ENCODE data around the gene NKIRAS2. TPM values are rescaled to one million over a fixed set of nuclear protein-coding genes. Genes with fewer than 3 reads are reported as not detected.

NKIRAS2 gene
- polyA plus RNA-seq, 1 donor (not counting 4 experiments of a cell fraction or from before 2014, with no cell fraction given), result 26.3 TPM

GRCh38 chr17:41996855-41997164 lies 23.1 kb upstream of the NKIRAS2 start:
- no peaks in the 10 kb centered on the region for H3K4me1 ChIP-seq (ENCODE audit: control insufficient read depth, extremely low read depth, insufficient read depth, low read length)
- H4K20me1 ChIP-seq (ENCODE audit: control insufficient read depth, extremely low read depth, insufficient read depth, low read length), result no peaks in the 10 kb centered on the region
- H3K9me1 ChIP-seq (ENCODE audit: control insufficient read depth, extremely low read depth, insufficient read depth, low read length), result peaks cover 2% of the 10 kb centered on the region
- dilution Hi-C loops (cut with MboI; ENCODE audit: extremely low pct_ligation_motif_present, low sequenced_read_pairs), result no loop called here
- peaks cover 14% of the 10 kb centered on the region for H3K79me2 ChIP-seq (ENCODE audit: control insufficient read depth, insufficient read depth, low read length)
- H3K36me3 ChIP-seq (ENCODE audit: control insufficient read depth in 2 of 2, extremely low read depth in 1 of 2, insufficient read depth in 2 of 2, low read length in 2 of 2), result peaks cover 29 to 38% of the 10 kb centered on the region in 2 experiments
- H3K9me3 ChIP-seq (ENCODE audit: control insufficient read depth, low read depth, low read length), result no peaks in the 10 kb centered on the region
- no peak overlapping the region for H3K4me2 ChIP-seq (ENCODE audit: control insufficient read depth, extremely low read depth, insufficient read depth, low read depth, low read length)
- no peak overlapping the region for H3K4me3 ChIP-seq (ENCODE audit: control insufficient read depth in 2 of 3, extremely low read depth in 1 of 3, insufficient read depth in 2 of 3, low read depth in 1 of 3, low read length in 3 of 3)
- no peak overlapping the region for H3K27ac ChIP-seq (ENCODE audit: control insufficient read depth, insufficient read depth, low read length)
- H3K9ac ChIP-seq (ENCODE audit: control insufficient read depth, extremely low read depth, insufficient read depth, low read length), result no peak overlapping the region
- TF ChIP-seq CTCF (optimal IDR thresholded peaks at IDR 0.05 in 1 of 3, IDR thresholded peaks at IDR 0.05 in 1 of 3, conservative IDR thresholded peaks at IDR 0.05 in 1 of 3; ENCODE audit: extremely low read depth in 1 of 3, insufficient read depth in 2 of 3, low read length in 3 of 3) (no peak), EZH2 (IDR thresholded peaks at IDR 0.05; ENCODE audit: low read length) (no peak)
- FAIRE-seq, result no peak
- no peaks in the 10 kb centered on the region for H3K27me3 ChIP-seq (ENCODE audit: control insufficient read depth, extremely low read depth, insufficient read depth, low read length)
- no peak for DNase-seq (ENCODE audit: low read depth, low spot score)
- H2AFZ ChIP-seq (ENCODE audit: control insufficient read depth, low read length), result no peak overlapping the region

- H4K20me1 ChIP-seq (ENCODE audit: control insufficient read depth, extremely low read depth, insufficient read depth, low read length), result peaks cover 6% of the 10 kb centered on the region
- TF ChIP-seq EZH2 (IDR thresholded peaks at IDR 0.05; ENCODE audit: low read length) (no peak), CTCF (optimal IDR thresholded peaks at IDR 0.05 in 1 of 3, IDR thresholded peaks at IDR 0.05 in 1 of 3, conservative IDR thresholded peaks at IDR 0.05 in 1 of 3; ENCODE audit: extremely low read depth in 1 of 3, insufficient read depth in 2 of 3, low read length in 3 of 3) (no peak)
- peaks cover 29 to 32% of the 10 kb centered on the region in 2 experiments for H3K36me3 ChIP-seq (ENCODE audit: control insufficient read depth in 2 of 2, extremely low read depth in 1 of 2, insufficient read depth in 2 of 2, low read length in 2 of 2)
- peaks cover 31% of the 10 kb centered on the region for H3K79me2 ChIP-seq (ENCODE audit: control insufficient read depth, insufficient read depth, low read length)
- H3K4me1 ChIP-seq (ENCODE audit: control insufficient read depth, extremely low read depth, insufficient read depth, low read length), result peaks cover 6% of the 10 kb centered on the region
- DNase-seq (ENCODE audit: low read depth, low spot score) (no peak), FAIRE-seq (no peak)
- H2AFZ ChIP-seq (ENCODE audit: control insufficient read depth, low read length), result no peak overlapping the region
- no peak overlapping the region for H3K4me3 ChIP-seq (ENCODE audit: control insufficient read depth in 2 of 3, extremely low read depth in 1 of 3, insufficient read depth in 2 of 3, low read depth in 1 of 3, low read length in 3 of 3)
- no peak overlapping the region for H3K27ac ChIP-seq (ENCODE audit: control insufficient read depth, insufficient read depth, low read length)
- no peaks in the 10 kb centered on the region for H3K27me3 ChIP-seq (ENCODE audit: control insufficient read depth, extremely low read depth, insufficient read depth, low read length)
- dilution Hi-C loops (cut with MboI; ENCODE audit: extremely low pct_ligation_motif_present, low sequenced_read_pairs), result no loop called here
- H3K9me1 ChIP-seq (ENCODE audit: control insufficient read depth, extremely low read depth, insufficient read depth, low read length), result peaks cover 4% of the 10 kb centered on the region
- no peaks in the 10 kb centered on the region for H3K9me3 ChIP-seq (ENCODE audit: control insufficient read depth, low read depth, low read length)
- H3K9ac ChIP-seq (ENCODE audit: control insufficient read depth, extremely low read depth, insufficient read depth, low read length), result no peak overlapping the region
- H3K4me2 ChIP-seq (ENCODE audit: control insufficient read depth, extremely low read depth, insufficient read depth, low read depth, low read length), result no peak overlapping the region
Measured at GRCh38 chr17:41998497-41998896, 21.4 kb upstream of the NKIRAS2 start.
